Measurements from ENCODE around the gene CMA1. TPM values are rescaled to one million over a fixed set of nuclear protein-coding genes. Genes with fewer than 3 reads are reported as not detected.
"Not testable (repeated sequence)": the region's sequence is repeated elsewhere in the genome, so short reads cannot be mapped to it uniquely, and the experiment has no call there.

Gene CMA1
- total RNA-seq, 4 donors from 2014 or later, result not detected

- H3K9me3 ChIP-seq, result no peaks in the 10 kb centered on the region
- H3K27ac ChIP-seq, result no peak overlapping the region
- no peak overlapping the region for H3K4me3 ChIP-seq
- TF ChIP-seq CTCF (IDR thresholded peaks at IDR 0.05), result no peak
- no peak for TF ChIP-seq EP300 (IDR thresholded peaks at IDR 0.05; ENCODE audit: low read depth)
- TF ChIP-seq POLR2AphosphoS5 (IDR thresholded peaks at IDR 0.05), result no peak
- TF ChIP-seq POLR2A (IDR thresholded peaks at IDR 0.05), result no peak
- no peaks in the 10 kb centered on the region for H3K27me3 ChIP-seq
- intact Hi-C loops (cut with DNase I; ENCODE audit: low total_unique reads), result no loop called here
- no peaks in the 10 kb centered on the region for H3K4me1 ChIP-seq
- no peak for DNase-seq
- in situ Hi-C loops (cut with MboI; ENCODE audit: low pct_ligation_motif_present in 1 of 4, low pct_unique_long_range_greater_than_20kb in 1 of 4, low sequenced_read_pairs in 3 of 4), result no loop called here
- no peaks in the 10 kb centered on the region for H3K36me3 ChIP-seq
- 88% methylated on average over 8 of the region's 12 CpGs; no CpG with 5 or more reads in 1 of the 2 donors for WGBS, 2 donors (ENCODE audit: low coverage in 1 of 2)
Observed at GRCh38 chr14:24473211-24473610, 34.9 kb downstream of the CMA1 start.

- H3K36me3 ChIP-seq; DNase-seq; H3K4me1 ChIP-seq; H3K27me3 ChIP-seq; intact Hi-C loops (cut with DNase I; ENCODE audit: low total_unique reads); H3K9me3 ChIP-seq; H3K27ac ChIP-seq; H3K4me3 ChIP-seq; in situ Hi-C loops (cut with MboI; ENCODE audit: low pct_ligation_motif_present in 1 of 4, low pct_unique_long_range_greater_than_20kb in 1 of 4, low sequenced_read_pairs in 3 of 4): not testable (repeated sequence)
- 93% methylated on average over 2 of the region's 2 CpGs; no CpG with 5 or more reads in 1 of the 2 donors for WGBS, 2 donors (ENCODE audit: low coverage in 1 of 2)
Observed at GRCh38 chr14:24470450-24470849, 37.6 kb downstream of the CMA1 start.

GRCh38 chr14:24465805-24466204, 42.3 kb downstream of the CMA1 start:
- Histone ChIP-seq H3K27me3 (no peaks in the 10 kb centered on the region), H3K4me3 (no peak overlapping the region), H3K4me1 (no peaks in the 10 kb centered on the region), H3K27ac (no peak overlapping the region), H3K9me3 (no peaks in the 10 kb centered on the region), H3K36me3 (no peaks in the 10 kb centered on the region)
- intact Hi-C loops (cut with DNase I; ENCODE audit: low total_unique reads), result no loop called here
- WGBS, 2 donors (ENCODE audit: low coverage in 1 of 2), result 95 to 100% methylated on average over 3 of the region's 3 CpGs
- no peak for DNase-seq
- TF ChIP-seq EP300 (IDR thresholded peaks at IDR 0.05; ENCODE audit: low read depth), result no peak
- TF ChIP-seq CTCF (IDR thresholded peaks at IDR 0.05), result no peak
- TF ChIP-seq POLR2A (IDR thresholded peaks at IDR 0.05), result no peak
- no peak for TF ChIP-seq POLR2AphosphoS5 (IDR thresholded peaks at IDR 0.05)
- in situ Hi-C loops (cut with MboI; ENCODE audit: low pct_ligation_motif_present in 1 of 4, low pct_unique_long_range_greater_than_20kb in 1 of 4, low sequenced_read_pairs in 3 of 4), result no loop called here

DNA sequence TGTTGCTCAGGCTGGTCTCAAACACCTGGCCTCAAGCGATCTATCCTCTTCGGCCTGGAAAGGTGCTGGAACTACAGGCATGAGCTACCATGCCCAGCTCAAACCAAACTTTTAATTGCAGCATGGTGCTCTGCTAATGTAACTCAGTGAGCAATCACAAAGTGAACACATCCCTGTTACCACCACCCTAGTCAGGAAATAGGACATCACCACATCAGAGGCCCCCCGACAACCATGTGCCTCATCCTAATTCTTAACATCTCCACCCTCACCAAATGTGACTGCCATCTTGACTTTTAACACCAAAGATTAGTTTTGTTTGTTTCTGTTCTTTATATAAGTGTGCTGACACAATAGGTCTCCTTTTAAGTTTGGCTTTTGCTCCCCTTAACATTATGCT, 42.7 kb downstream of the CMA1 start:
- H3K9me3 ChIP-seq, result no peaks in the 10 kb centered on the region
- 94 to 100% methylated on average over 2 to 3 of the region's 3 CpGs for WGBS, 2 donors (ENCODE audit: low coverage in 1 of 2)
- no peak for TF ChIP-seq POLR2AphosphoS5 (IDR thresholded peaks at IDR 0.05)
- no peak for TF ChIP-seq POLR2A (IDR thresholded peaks at IDR 0.05)
- no peak for TF ChIP-seq EP300 (IDR thresholded peaks at IDR 0.05; ENCODE audit: low read depth)
- TF ChIP-seq CTCF (IDR thresholded peaks at IDR 0.05), result no peak

More for the DNA sequence above, 42.7 kb downstream of the CMA1 start:
- intact Hi-C loops (cut with DNase I; ENCODE audit: low total_unique reads), result no loop called here
- H3K27me3 ChIP-seq, result no peaks in the 10 kb centered on the region
- H3K4me3 ChIP-seq, result no peak overlapping the region
- H3K27ac ChIP-seq, result no peak overlapping the region
- no peaks in the 10 kb centered on the region for H3K36me3 ChIP-seq
- DNase-seq, result no peak
- in situ Hi-C loops (cut with MboI; ENCODE audit: low pct_ligation_motif_present in 1 of 4, low pct_unique_long_range_greater_than_20kb in 1 of 4, low sequenced_read_pairs in 3 of 4), result no loop called here
- no peaks in the 10 kb centered on the region for H3K4me1 ChIP-seq
